HepG2 (cell line): ENCODE results near the gene NEU1. TPM values are rescaled to one million over a fixed set of nuclear protein-coding genes. Genes with fewer than 3 reads are reported as not detected.
A peak's percentile ranks its signal among the peaks of the same experiment; 100 is the strongest.

Experiments
- ARHGAP35 ChIP-seq: sonication (generic); formaldehyde crosslinking; IDR thresholded peaks from 2 replicates; pipeline ENCODE4 v1.9.0; 2022; ENCODE audit warnings: mild to moderate bottlenecking, inconsistent platforms, moderate library complexity, missing genetic modification reagents, borderline replicate concordance
- CBX2 ChIP-seq, 2 experiments: fragments of 200-600 bp in 1 of 2; sonication (generic); formaldehyde crosslinking in 1 of 2; IDR thresholded peaks; 2 replicates each; pipeline versions ENCODE4 v1.7.0 to v1.8.1; 2018 to 2022; ENCODE audit warnings: low read depth in 2 of 2, low read length in 1 of 2, mild to moderate bottlenecking in 1 of 2, missing genetic modification reagents in 1 of 2
- CCAR2 ChIP-seq: fragments of 200-400 bp; formaldehyde crosslinking; optimal IDR thresholded peaks from 2 replicates; pipeline ENCODE3; 2018; ENCODE audit warnings: low read depth, mild to moderate bottlenecking, low read length, moderate library complexity
- CEBPB ChIP-seq: IDR thresholded peaks from 2 replicates; pipeline ENCODE4 v1.6.1; 2011; ENCODE audit warnings: low read depth, low read length, improper control_type of control experiment, borderline replicate concordance
- MYC ChIP-seq: sonication (generic); formaldehyde crosslinking; IDR thresholded peaks from 2 replicates; pipeline ENCODE4 v1.9.0; 2021; ENCODE audit warnings: missing genetic modification reagents, borderline replicate concordance
- ZKSCAN8 ChIP-seq: IDR thresholded peaks from 2 replicates; pipeline ENCODE4 v1.6.1; 2016; ENCODE audit warnings: borderline replicate concordance, missing genetic modification reagents, missing compliant biosample characterization
- ZNF605 ChIP-seq: sonication (generic); formaldehyde crosslinking; IDR thresholded peaks from 2 replicates; pipeline ENCODE4 v1.8.0; 2022; ENCODE audit warnings: mild to moderate bottlenecking, missing genetic modification reagents
- polyA plus RNA-seq, 8 experiments: library from polyadenylated mRNA; depleted of rRNA in 3 of 8; stranded (reverse) in 7 of 8; unstranded in 1 of 8; fragments of >200 nt; fragmentation: Illumina TruSeq in 4 of 8; extraction: Trizol in 4 of 8; gene quantifications; 2 replicates each; pipeline versions ENCODE4 v1.2.1 to v1.2.3, GENCODE V29; 2011 to 2016; ENCODE audit warnings: low read depth in 4 of 8, missing spikeins in 1 of 8, mixed read lengths in 1 of 8; ENCODE audit not compliant: insufficient read depth in 1 of 8
- total RNA-seq, 5 experiments: library from RNA; depleted of rRNA; stranded (reverse); fragments of >200 nt; fragmentation: Illumina TruSeq; extraction: Trizol; gene quantifications; 2 replicates each; pipeline ENCODE4 v1.2.3, GENCODE V29; 2016; ENCODE audit warnings: low read depth in 1 of 5
- TF ChIP-seq, protein P1 (sequence below): sonication (generic); formaldehyde crosslinking; IDR thresholded peaks from 2 replicates; pipeline ENCODE4 v1.4.0; 2020; ENCODE audit warnings: low read depth, missing genetic modification reagents
- TF ChIP-seq, protein P2 (sequence below): fragments of 450-650 bp; IDR thresholded peaks from 2 replicates; pipeline ENCODE4 v1.6.1; 2017; ENCODE audit warnings: mild to moderate bottlenecking
- TF ChIP-seq, protein P3 (sequence below): sonication (generic); formaldehyde crosslinking; IDR thresholded peaks from 2 replicates; pipeline ENCODE4 v1.4.0; 2020; ENCODE audit warnings: missing genetic modification reagents, borderline replicate concordance
- TF ChIP-seq, protein P4 (sequence below): sonication (generic); formaldehyde crosslinking; IDR thresholded peaks from 2 replicates; pipeline ENCODE4 v1.8.1; 2023; ENCODE audit warnings: mild to moderate bottlenecking, moderate library complexity, missing genetic modification reagents
- TF ChIP-seq, protein P5 (sequence below): sonication (generic); formaldehyde crosslinking; IDR thresholded peaks from 2 replicates; pipeline ENCODE4 v1.4.0; 2020; ENCODE audit warnings: mild to moderate bottlenecking, missing genetic modification reagents

NEU1 gene
- total and polyA plus RNA-seq, 2 of the 13 experiments (the other 11 are each of a cell fraction or from before 2014, with no cell fraction given): 215 to 297 TPM

DNA sequence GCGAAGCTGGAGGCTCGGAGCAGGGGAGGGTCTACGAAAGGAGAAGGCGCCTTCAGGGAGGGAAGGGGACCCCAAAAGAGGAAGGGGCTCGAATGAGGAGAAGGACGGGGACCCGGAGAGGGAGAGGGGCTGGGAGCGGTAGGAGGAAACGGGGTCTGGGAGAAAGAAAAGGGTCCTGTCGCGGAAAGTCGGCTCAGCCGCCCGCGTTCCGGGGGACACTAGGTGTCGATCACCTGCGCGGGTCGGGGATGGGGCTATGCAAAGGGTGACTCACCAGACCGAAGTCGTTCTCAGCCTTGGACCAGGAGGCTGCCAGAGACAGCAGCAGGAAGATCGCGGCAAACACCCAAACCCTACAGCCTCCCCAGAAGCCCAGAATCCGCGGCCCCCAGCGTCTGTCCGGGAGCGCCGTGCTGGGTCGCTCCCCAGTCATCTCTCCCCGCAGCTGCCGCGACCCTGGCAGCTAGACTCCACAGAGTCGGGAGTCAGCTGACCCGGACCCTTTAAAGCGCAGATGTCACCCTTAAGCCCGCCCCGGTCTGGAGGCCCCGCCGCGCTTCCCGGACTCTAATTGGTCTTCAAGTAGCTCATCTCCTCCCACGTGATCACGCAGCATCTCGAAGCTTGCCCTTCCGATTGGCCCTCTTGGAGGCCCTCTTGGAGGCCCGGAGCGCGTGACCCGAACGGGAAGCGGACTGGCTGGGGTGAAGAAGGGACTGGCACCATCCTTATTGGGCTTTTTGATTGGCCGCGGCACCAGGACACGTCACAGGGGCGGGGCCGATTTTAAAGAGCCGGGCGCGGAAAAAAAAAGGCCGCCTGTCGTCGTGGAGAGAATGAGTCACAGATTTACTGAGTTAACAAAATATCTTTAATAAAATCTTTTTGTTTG is at the start of gene NEU1 (continued):
- TF ChIP-seq, protein P1, sequence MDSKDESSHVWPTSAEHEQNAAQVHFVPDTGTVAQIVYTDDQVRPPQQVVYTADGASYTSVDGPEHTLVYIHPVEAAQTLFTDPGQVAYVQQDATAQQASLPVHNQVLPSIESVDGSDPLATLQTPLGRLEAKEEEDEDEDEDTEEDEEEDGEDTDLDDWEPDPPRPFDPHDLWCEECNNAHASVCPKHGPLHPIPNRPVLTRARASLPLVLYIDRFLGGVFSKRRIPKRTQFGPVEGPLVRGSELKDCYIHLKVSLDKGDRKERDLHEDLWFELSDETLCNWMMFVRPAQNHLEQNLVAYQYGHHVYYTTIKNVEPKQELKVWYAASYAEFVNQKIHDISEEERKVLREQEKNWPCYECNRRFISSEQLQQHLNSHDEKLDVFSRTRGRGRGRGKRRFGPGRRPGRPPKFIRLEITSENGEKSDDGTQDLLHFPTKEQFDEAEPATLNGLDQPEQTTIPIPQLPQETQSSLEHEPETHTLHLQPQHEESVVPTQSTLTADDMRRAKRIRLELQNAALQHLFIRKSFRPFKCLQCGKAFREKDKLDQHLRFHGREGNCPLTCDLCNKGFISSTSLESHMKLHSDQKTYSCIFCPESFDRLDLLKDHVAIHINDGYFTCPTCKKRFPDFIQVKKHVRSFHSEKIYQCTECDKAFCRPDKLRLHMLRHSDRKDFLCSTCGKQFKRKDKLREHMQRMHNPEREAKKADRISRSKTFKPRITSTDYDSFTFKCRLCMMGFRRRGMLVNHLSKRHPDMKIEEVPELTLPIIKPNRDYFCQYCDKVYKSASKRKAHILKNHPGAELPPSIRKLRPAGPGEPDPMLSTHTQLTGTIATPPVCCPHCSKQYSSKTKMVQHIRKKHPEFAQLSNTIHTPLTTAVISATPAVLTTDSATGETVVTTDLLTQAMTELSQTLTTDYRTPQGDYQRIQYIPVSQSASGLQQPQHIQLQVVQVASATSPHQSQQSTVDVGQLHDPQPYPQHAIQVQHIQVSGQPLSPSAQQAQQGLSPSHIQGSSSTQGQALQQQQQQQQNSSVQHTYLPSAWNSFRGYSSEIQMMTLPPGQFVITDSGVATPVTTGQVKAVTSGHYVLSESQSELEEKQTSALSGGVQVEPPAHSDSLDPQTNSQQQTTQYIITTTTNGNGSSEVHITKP: peak; percentile 63
- TF ChIP-seq ZKSCAN8: peak; percentile 65
- TF ChIP-seq MYC (CRISPR knock-in tag): peak; percentile 67
- no peak for TF ChIP-seq CEBPB
- peak; percentile 89; the same call in 1 of the 2 replicates for TF ChIP-seq ZNF605 (CRISPR knock-in tag)
- TF ChIP-seq CBX2 (IDR thresholded peaks at IDR 0.05; ENCODE audit: low read depth, low read length): no peak
- TF ChIP-seq CBX2 (CRISPR knock-in tag; IDR thresholded peaks at IDR 0.05; ENCODE audit: low read depth): no peak
- TF ChIP-seq CCAR2: no peak
- TF ChIP-seq, protein P2, sequence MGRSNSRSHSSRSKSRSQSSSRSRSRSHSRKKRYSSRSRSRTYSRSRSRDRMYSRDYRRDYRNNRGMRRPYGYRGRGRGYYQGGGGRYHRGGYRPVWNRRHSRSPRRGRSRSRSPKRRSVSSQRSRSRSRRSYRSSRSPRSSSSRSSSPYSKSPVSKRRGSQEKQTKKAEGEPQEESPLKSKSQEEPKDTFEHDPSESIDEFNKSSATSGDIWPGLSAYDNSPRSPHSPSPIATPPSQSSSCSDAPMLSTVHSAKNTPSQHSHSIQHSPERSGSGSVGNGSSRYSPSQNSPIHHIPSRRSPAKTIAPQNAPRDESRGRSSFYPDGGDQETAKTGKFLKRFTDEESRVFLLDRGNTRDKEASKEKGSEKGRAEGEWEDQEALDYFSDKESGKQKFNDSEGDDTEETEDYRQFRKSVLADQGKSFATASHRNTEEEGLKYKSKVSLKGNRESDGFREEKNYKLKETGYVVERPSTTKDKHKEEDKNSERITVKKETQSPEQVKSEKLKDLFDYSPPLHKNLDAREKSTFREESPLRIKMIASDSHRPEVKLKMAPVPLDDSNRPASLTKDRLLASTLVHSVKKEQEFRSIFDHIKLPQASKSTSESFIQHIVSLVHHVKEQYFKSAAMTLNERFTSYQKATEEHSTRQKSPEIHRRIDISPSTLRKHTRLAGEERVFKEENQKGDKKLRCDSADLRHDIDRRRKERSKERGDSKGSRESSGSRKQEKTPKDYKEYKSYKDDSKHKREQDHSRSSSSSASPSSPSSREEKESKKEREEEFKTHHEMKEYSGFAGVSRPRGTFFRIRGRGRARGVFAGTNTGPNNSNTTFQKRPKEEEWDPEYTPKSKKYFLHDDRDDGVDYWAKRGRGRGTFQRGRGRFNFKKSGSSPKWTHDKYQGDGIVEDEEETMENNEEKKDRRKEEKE: no peak
- TF ChIP-seq, protein P3, sequence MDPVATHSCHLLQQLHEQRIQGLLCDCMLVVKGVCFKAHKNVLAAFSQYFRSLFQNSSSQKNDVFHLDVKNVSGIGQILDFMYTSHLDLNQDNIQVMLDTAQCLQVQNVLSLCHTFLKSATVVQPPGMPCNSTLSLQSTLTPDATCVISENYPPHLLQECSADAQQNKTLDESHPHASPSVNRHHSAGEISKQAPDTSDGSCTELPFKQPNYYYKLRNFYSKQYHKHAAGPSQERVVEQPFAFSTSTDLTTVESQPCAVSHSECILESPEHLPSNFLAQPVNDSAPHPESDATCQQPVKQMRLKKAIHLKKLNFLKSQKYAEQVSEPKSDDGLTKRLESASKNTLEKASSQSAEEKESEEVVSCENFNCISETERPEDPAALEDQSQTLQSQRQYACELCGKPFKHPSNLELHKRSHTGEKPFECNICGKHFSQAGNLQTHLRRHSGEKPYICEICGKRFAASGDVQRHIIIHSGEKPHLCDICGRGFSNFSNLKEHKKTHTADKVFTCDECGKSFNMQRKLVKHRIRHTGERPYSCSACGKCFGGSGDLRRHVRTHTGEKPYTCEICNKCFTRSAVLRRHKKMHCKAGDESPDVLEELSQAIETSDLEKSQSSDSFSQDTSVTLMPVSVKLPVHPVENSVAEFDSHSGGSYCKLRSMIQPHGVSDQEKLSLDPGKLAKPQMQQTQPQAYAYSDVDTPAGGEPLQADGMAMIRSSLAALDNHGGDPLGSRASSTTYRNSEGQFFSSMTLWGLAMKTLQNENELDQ: peak; percentile 96; the same call in 1 of the 2 replicates
- peak; percentile 22; the same call in 1 of the 2 replicates for TF ChIP-seq ARHGAP35
- TF ChIP-seq, protein P4, sequence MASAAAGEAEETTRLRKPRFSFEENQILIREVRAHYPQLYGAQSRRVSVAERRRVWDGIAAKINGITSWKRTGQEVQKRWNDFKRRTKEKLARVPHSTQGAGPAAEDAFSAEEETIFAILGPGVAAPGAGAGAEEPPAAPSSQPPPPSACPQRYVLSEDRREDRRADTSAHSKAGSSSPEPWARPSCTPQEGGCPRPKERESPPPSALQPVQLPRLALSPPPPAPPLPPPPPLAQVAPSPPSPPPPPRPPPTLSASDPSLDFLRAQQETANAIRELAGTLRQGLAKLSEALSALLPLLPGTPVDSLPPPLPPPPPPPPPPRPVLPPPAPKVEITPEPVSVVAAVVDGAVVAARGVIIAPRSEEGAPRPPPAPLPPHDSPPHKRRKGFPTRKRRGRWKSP: peak; percentile 78
- TF ChIP-seq, protein P5, sequence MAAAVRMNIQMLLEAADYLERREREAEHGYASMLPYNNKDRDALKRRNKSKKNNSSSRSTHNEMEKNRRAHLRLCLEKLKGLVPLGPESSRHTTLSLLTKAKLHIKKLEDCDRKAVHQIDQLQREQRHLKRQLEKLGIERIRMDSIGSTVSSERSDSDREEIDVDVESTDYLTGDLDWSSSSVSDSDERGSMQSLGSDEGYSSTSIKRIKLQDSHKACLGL (CRISPR knock-in tag): peak; percentile 84
